Measurements from ENCODE around the gene CDKN1A.

DNA sequence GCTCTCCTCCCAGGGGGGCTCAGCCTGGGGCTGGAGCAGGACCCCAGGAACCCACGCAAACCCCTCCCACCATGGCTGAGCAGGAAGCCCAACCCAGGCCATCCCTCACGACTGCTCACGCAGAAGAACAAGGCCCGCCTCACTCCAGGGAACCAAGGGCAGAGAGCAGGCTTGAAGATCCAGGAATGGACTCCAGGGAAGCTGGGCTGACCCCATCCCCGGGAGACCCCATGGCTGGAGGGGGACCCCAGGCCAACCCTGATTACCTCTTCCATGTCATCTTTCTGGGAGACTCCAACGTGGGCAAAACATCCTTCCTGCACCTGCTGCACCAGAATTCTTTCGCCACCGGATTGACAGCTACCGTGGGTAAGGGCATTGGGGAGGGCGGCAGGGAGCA lies 43.9 kb downstream of the CDKN1A start:
- TF ChIP-seq, protein P1, sequence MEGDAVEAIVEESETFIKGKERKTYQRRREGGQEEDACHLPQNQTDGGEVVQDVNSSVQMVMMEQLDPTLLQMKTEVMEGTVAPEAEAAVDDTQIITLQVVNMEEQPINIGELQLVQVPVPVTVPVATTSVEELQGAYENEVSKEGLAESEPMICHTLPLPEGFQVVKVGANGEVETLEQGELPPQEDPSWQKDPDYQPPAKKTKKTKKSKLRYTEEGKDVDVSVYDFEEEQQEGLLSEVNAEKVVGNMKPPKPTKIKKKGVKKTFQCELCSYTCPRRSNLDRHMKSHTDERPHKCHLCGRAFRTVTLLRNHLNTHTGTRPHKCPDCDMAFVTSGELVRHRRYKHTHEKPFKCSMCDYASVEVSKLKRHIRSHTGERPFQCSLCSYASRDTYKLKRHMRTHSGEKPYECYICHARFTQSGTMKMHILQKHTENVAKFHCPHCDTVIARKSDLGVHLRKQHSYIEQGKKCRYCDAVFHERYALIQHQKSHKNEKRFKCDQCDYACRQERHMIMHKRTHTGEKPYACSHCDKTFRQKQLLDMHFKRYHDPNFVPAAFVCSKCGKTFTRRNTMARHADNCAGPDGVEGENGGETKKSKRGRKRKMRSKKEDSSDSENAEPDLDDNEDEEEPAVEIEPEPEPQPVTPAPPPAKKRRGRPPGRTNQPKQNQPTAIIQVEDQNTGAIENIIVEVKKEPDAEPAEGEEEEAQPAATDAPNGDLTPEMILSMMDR (IDR thresholded peaks at IDR 0.05): no peak
- TF ChIP-seq POLR2A (IDR thresholded peaks at IDR 0.05): no peak

Data from ovary (tissue), 3 donors.